ENCODE measurements around the gene FIGN.

FIGN gene

DNA sequence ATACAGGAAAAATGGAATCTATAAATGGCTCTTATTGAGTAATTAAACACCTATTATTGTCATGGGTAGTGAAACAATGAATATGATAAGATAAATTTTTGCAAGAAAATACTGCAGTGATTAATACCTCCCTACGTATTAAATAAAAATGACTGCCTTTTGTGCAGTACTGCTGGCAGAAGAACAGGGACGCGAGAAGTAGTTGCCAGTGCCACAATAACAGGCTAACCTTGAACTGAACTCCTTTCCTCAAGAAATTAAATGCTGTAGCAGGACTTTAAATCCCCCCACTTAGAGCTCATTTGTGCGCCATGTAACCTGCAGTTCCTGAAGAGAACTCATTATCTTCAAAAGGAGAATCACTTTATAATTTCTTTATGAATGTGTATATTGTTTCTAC is 24.6 kb downstream of the FIGN start:
- no peak for DNase-seq (ENCODE audit: low spot score)

DNA sequence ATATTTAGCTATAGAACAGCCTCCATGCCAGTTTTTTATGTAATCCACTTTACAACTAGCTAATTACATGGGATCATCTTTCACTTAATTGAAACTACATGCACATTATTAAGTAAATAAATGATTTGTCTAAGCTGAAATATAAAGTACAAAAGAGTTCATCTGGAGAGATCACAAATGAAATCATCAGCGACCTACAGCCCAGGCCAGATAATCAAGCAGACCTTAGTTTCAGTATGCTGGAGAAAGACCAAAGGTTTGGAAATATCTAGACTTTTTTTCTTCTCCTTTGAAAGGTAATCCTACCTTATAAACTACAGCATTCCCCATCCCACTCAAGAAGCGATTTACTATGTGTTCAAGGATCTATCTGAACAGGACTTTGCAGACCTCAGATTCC is 26.5 kb downstream of the FIGN start:
- DNase-seq (ENCODE audit: low spot score) = no peak

DNA sequence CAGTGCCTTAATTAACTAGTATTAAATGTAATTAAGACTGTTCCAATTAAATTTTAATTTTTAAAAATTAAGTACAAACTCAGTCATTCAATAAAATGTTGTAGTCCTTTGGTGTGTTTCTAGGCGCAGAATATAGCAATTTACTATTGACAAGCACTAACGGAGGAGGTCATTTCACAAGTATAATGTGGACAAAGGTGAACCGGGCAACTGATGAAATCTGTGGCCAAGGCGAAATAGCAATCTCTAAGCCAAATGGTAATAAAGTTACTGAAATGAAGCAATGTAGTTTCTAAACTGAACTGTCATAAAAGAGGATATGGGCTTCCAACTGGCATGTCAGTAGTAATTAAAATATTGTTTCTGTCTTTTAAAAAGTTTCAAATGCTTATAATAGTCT is 27.5 kb downstream of the FIGN start:
- no peak for DNase-seq (ENCODE audit: low spot score)

DNA sequence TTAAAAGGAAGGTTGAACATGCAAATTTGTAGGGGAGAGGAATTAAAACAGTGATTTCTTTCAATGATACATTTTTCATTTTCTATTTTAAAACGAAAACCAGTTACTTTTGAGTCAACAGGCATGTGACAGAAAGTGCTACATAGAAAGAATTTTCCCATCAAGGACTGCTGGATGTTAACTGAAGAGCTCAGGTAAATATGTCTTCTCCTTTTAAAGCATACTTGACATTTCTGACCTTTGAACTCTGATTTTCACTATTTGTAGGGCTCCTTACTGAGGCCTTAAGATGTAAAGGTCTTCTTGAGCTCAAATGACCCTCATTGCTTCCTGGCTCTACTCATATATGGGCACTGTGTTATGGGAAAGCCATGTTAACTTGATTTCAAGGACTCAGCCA is 32.4 kb downstream of the FIGN start:
- DNase-seq (ENCODE audit: low spot score) = no peak

DNA sequence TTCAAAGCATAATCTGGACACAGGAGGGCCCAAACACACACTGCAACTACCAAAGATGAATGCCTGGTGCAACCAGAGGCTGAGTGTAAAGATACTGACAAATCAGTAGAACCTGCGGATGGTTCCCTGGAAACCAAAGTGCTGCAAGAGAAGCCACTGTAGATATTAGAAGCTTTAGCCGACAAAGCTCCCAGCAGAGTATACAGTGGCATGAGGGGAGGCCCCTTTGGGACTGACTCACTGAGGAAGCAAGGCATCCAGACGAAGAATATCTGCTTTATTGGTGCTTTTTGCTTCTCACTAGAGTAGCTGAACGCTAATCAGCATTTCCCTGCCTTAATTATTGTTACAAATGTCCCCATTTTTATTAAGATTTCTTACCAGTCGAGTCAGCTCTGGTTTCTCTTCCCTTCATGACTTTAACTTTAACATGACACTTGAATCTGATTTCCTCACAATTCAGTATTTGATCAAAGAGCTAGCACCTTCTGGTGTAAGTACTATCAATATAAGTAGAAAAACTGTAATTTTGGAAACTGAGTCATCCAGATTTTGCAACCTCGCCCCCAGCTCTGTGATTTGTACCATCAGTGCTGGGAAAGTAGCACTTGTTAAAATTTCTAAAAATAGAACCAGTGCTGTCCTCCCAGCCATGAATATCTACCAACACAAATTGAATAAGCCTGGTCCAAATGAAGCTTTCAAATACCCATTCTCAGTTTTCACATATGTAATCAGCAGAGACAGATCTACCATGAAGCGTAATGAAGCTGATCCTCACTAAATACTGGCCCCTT is 34.2 kb downstream of the FIGN start:
- no peak for DNase-seq (ENCODE audit: low spot score)

DNA sequence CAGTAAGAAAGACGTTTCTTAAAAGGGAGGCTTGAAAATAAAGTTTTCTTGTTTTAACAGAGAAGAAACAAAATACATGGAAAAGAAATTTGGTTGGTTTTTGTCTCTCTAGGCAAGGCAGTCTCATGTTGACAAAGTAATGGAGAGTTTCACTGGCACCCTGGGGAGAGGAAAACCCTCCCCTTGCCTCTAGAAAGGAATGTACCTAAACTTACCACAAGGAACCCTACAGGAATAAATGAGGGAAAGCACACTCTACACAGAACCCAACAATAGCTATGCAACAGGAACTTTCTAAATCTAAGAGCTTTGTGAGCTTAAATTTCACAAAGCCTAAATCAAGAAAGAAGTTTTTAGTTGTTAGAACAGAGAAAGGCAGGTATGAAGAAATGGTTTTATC is 37.0 kb downstream of the FIGN start:
- no peak for DNase-seq (ENCODE audit: low spot score)

DNA sequence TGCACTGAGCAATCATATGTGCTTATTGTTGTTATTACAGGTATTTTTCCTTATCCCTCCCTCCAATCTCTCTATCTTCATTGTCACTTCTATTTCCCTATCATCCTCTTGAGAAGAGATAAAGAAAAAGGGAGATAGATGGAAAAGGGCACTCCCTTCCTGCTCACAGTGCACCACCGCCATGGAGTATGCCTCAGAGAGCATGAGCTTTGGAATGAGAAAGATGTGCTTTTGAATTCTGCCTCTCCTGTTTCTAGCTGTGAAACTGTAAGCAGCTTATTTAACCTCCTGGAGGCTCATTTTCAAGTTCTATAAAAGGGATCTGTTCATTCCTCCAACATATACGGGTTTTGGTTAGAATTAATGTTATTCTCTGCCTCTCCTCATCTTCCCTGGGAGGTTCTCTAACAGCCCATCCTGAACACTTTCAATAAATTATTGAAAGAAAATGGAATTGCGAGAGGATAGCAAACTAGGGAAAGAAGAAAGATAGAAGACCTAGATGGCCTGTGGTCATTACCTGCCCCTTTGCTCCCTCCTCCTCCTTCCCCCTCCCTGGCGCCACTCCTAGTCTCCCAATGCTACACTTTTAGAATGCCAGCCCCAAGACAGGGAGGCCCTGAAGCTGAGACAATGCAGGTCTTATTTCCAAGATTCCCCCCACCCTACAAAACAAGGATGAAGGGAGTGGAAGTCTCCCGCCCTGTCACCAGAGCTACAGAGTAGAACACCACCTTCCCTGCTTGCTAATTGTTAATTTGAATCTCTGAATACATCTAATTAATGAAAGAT is 37.8 kb downstream of the FIGN start:
- no peak for DNase-seq (ENCODE audit: low spot score)

DNA sequence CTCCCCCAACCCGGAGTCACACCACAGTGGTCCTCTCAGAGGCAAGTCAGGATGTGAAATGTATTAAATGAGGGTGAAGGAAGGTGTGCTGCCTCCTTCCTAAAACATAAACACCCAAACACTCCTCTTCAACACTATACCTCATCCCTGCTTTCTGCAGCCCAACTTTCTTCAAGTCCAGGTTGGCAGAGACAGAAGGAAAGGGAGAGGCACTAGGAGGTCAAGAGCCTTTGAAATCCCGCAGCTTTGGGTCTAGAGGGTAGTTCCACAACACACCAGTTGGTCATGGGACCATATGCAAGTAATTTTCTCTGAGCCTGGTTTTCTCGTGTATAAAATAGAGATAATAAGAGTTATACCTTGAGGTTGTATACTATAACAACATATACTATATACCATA is 38.4 kb downstream of the FIGN start:
- DNase-seq (ENCODE audit: low spot score) = no peak

DNA sequence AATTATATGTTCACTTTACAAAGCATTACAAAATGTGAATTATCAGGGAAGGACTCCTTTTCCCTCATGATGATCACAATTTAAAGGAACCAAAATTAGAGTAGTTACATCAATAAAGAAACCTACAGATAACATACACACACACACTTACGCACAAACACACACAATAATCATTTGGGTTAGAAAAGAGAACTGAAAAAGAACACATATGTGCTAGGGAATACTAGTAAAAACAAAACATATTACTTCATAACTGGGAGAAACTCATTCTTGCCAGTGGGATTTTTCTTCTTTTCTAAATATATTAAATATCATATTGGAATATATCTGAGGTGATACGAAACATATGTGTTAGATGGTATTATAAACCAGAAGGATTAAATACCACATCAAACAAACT is 42.3 kb downstream of the FIGN start:
- no peak for DNase-seq (ENCODE audit: low spot score)

DNA sequence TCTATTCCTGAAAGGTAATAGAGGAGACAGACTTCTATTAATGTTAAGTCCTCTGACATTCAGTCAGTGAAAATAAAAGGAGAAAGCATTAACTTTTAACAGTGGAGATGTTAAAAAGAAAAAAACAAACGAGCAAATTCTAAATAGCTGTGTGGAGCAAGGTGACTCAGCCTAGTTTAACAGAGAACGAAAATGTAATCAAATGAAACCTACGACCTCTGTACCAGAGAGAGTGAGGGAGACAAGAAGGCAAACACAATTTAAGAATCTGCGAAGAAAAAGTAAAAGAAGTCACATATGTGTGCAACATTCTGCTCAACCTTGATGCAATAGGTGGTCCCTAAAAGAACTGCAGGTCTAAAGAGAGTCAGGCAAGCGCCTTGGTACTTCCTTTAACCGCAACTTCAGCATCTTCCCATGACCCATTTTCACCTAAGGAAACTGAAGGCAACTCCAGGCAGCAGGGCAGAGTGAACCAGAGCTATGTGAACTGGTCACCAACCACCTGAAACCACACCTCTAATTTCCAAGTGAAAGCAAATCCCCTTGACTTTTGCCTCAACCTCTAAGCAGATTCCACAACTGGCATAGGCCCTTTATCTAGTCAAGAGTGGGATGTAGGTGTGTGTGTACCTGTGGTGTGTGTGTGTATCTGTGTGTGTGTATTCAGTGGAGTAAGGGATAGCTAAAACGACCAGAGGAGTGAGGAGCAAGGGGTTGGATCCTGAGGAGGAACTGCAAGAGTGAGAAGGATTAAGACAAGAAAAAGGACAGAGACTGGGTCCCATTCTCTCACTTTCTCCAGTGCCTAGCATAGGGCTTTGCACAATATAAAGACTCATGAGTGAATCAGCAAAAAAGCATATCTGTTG is 43.0 kb downstream of the FIGN start:
- no peak for DNase-seq (ENCODE audit: low spot score)

DNA sequence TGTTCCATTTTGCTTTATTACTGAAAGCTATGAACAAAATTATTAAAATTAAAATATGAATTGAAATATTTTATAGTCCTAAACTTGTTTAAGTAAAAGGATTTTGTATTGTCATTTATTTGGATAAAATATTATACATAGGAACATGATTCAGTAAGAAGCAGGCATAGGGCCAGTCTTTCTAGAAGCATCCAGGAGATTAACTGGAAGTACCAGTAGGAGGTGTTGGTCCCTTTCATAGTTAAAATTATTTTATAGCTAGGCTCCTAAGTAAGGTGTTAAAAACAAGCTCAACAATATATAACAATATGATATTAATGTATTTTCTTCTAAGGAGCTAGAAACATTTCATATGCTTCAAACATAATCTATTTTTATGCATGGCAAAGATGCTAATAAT is 43.7 kb downstream of the FIGN start:
- no peak for DNase-seq (ENCODE audit: low spot score)

DNA sequence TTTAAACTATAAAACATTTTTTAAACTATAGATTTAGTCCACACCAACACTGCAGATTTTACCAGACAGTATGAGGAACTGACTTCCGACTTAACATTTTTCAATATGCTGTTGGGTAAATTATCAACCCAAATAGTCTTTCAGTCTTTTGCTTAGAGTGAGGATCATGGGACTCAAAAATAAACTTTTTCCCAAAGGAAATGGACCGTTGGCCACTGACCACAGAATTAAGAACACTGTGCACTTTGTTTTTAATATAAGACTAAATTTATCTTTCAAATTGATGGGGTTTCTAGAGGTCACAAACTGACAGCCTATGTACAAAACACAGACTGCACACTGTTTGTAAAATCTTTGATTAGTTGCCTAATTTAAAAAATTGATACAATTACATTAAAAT is 44.9 kb downstream of the FIGN start:
- DNase-seq (ENCODE audit: low spot score) = no peak

DNA sequence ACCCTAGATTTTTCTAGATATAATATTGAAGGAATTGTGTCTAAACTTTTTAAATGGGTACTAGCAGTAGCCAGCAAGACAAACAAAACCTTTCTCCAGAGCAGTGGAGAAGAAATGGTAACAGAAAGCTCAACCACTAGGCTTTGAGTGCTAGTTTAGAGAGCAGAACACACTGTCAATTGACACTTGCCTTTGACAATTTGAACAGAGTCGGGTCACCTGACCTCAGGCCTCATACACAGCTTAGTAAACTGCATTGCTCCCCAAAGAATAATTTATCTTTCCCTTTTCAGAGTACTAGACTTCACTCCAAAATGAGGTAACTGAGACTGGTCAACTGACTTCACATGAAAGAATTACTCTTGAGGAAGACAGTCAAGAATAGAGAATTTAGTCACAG is 48.6 kb downstream of the FIGN start:
- no peak for DNase-seq (ENCODE audit: low spot score)

DNA sequence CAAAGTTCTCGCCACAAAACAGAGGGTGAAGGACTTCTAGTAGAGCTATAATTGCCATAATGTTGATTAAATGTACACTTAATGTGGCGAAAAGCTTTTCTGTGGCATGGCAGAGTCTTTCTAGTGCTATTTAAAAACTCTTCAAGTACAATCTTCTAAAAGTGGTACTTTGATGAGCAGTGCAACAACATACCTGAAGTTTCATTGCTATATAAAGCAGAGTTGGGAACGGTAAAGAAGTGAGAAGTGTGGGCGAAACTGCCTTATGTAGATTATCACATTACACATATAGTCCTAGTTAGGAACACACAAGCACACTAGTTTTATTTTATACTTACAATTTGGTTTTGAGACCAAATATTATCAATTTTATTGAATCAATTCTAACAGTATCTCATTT is 49.5 kb downstream of the FIGN start:
- DNase-seq (ENCODE audit: low spot score) = no peak

DNA sequence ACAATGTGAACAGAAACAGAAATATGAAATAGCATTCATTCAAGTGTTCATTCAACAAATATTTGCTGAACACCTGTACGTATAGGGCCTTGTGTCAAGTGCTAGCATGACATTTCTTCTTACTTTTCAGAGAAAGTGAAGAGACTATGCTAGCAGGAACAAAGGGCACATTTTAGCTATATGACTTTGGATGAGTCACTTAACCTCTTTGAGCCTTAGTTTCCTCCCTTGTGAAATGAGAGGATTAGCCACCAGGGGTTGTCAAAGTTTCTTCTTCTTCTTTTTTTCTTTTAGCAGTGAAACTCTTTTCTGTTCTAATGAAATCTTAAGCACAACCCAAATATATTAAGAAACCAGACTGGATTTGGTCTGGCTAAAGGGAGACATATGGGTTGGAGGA is 53.1 kb downstream of the FIGN start:
- DNase-seq (ENCODE audit: low spot score) = no peak

DNA sequence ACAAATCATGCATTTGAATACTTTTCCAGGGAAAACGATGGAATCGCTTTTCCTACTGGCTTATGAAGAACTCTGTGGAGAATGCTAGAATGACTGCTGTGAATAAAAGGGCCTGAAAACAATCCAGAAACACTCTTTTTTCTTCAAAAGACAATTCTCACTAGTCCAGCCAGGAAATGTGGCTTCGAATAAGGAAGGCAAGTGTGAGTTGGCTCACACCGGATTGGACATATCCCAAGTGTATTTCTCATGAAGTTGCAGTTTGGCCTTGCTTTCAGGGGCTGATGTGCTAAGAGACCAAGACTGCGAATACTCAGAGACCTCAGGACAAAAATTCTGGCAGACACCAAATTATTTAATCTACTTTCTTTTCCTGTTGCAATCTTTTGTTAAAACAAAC is 54.1 kb downstream of the FIGN start:
- no peak for DNase-seq (ENCODE audit: low spot score)

DNA sequence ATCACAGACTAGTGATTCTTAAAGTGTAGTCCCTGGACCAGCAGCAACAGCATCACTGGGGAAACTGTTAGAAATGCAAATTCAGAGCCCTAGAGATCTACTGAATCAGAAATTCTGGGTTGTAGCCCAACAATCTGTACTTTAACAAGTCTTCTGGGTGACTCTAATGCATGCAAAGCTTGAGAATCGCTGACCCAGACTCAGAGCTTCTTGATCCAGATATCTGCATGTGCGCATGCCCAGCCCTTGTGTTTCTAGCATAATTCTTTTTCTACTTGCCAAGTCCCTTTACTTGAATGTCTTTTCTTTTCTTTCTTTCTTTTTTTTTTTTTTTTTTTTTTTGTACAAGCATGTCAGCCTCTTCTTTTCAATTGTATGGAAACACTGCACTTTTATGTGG is 60.4 kb downstream of the FIGN start:
- DNase-seq (ENCODE audit: low spot score) = no peak

DNA sequence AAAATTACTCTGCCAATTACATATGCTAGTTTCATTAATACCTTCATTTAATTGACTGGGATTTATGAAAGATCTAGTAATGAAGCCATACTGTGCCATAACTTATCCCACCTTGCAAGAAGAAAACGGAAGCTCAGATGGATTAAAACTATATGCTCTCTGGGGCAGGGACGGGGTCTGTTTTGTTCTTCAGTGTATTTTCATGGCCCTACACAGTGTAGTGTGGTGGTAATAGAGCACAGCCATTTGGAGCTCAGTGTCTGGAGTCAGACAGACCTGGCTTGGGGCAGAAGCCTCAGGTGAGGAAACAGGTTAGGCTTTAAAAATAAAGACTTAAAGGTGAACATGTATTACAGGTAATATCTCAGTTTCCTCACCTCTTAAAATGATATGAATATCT is 62.3 kb downstream of the FIGN start:
- DNase-seq (ENCODE audit: low spot score) = no peak

DNA sequence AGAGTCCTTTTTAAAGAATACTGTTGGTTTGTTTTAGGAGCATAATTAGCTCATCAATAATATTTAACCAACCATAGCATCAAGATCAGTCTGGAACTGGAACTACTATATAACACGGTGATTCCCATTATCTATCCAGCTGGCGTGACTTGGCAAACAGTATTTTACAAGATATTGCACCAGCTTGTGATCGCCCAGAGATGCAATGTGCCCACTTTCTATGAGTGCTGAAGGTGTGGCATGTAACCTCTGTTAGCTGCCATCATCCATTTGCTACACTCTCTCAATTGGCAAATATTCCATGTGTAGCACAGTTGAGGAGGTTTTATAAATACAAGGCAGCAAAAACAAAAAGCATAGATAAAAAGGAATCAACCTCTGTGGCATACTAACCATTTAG is 64.9 kb downstream of the FIGN start:
- DNase-seq (ENCODE audit: low spot score) = no peak

DNA sequence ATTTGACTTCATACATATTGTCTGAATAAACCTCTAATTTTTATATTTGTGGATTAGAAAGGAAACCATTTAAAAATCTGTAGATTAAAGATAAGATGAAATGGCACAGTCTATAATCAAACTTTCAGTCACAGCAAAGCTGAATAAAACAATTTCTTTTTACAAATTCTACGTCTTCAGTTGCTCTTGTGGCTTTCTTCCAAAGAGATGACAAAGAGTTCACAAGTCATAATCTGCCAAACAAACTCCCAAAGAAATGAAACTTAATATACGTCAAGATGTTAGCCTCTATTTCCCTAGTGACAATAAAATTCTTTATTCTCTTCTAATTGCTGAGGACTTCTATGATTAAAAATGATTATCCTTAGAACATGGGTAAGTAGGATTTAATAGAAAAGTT is 66.3 kb downstream of the FIGN start:
- no peak for DNase-seq (ENCODE audit: low spot score)

DNA sequence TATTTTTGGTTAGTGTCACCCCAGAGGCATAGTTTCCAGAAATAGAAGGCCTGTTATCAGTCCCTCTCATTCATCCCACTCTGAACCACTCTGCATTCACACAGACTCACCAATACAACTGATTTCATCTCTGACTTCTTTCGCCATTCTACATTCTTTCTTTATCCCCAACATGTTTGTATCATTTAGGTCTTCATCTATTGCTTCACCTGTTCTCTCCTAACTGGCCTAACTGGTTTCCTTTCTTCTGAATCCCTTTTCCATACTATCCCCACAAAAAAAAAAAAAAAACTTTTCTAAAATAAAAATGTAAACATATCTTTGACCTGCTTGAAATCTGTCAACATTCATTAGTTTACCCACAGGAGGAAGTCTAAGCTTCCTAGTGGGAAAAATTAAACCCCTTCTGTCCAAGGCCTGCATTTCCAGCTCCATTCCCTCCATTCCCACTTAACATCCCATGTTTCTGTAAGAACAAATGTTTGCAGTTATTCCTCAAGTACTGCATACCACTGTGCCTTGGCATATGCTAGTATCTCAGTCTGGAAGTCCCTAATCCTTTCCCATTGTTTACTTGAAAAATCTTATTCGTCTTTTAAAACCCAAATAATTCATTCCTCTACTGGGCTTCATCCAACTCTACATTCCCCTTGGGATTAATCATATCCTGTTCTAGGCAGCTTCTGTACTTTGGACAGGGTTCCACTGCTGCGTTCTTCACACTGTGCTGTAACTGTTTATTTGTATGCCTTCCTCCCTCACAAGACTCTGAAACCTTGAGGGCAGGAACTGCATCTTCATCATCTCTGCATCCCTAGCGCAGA is 68.5 kb downstream of the FIGN start:
- no peak for DNase-seq (ENCODE audit: low spot score)
